Head of caudate nucleus (tissue), 42 donors: Measurements from ENCODE around the gene ETNK2.

Source experiments
- DNase-seq, 42 donors: peaks; one replicate each; pipeline versions ENCODE4 v3.0.0 to v3.0.0-alpha.2; 2020 to 2021; ENCODE audit warnings: mixed read lengths in 7 of 42
- intact Hi-C: fragments of 100-400 bp; cut with DNase I; formaldehyde crosslinking; loops from one replicate; pipeline ENCODE4 v1.15.0; 2022

Gene ETNK2

GRCh38 chr1:204151552-204152309 is at the start of gene ETNK2:
TSS of gene ETNK2 (minus strand) at chr1:204152044. CDS start at chr1:204151852, 192 bp downstream.
- intact Hi-C loops = no loop called here
- peak in 29 of 42 donors; percentile 27 to 78 (median 54) for DNase-seq

GRCh38 chr1:204201348-204202040 is 49.6 kb upstream of the ETNK2 start:
- intact Hi-C loops = no loop called here
- DNase-seq = no peak

GRCh38 chr1:204199579-204199978 is 47.7 kb upstream of the ETNK2 start:
- intact Hi-C loops = no loop called here
- no peak for DNase-seq

GRCh38 chr1:204198348-204199340 is 46.8 kb upstream of the ETNK2 start:
- DNase-seq = peak in 1 of 42 donors; percentile 53
- intact Hi-C loops = no loop called here

- no peak for DNase-seq
- intact Hi-C loops = no loop called here
These were observed 45.2 kb upstream of the ETNK2 start for GRCh38 chr1:204197068-204197467.

GRCh38 chr1:204196068-204196795 is 44.4 kb upstream of the ETNK2 start, which contains the start of gene KISS1:
TSS of gene KISS1 (minus strand) at chr1:204196491. CDS start at chr1:204192876, 3,615 bp downstream.
- DNase-seq = no peak
- intact Hi-C loops = no loop called here

- intact Hi-C loops = no loop called here
- DNase-seq = peak in 1 of 42 donors; percentile 24
These were observed 42.9 kb upstream of the ETNK2 start for GRCh38 chr1:204194771-204195170.

- peak in 1 of 42 donors; percentile 7 for DNase-seq
- intact Hi-C loops = no loop called here
These were observed 42.2 kb upstream of the ETNK2 start for GRCh38 chr1:204194080-204194479.

DNA sequence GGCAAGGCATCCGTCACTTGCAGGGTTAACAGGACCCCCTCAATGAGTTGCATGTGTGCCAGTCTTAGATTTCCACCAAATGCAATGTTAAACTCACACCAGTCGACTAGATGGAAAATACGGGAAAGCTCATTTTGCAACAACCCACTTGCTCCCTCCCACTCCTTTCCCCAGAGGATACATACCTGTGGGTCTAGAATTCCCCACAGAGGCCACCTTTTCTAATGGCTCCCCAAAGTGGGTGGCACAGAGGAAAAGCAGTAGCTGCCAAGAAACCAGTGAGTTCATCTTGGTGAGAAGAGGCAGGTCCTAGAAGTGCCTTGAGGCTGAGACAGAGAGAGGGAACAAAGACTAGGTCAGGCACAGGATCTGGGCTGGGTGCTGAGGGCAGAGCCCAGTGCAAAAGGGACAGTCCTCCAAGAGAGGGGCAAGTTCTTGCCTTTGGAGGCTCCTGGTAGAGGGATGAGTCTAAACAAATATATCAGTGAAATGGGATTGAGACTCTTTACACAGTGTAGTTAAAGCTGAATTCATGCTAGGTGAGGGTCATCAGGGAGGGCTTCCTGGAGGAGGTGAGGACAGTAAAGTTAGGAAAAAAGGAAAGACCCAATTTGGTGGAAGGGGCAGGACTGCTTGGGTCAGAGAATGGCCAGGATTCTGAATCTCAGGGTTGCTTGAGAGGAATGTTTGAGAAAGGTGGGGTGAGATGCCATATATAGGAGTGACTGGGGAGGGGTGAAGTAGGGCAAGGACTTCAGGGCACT is 40.9 kb upstream of the ETNK2 start:
- intact Hi-C loops = no loop called here

DNA sequence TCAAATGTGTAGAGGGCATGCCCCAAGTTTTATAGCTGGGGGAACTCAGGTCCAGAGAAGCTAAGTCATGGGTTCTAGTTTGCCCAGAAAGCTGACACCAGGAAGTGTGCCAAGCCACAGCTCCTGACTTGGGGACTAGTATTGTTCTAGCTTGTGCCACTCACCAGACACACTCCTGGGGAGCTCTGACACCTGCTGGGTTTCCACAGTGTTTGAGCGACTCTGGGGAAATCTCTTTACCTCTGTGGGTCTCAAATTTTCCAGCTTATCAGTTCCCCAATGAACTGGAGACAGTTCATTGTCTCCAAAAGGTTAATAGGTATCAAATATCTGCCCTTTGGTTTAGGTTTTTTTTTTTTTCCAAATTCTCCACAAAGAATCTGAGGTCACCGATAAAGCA is 40.2 kb upstream of the ETNK2 start:
- DNase-seq = no peak
- intact Hi-C loops = no loop called here

More for the DNA sequence above, 40.9 kb upstream of the ETNK2 start:
- no peak for DNase-seq

DNA sequence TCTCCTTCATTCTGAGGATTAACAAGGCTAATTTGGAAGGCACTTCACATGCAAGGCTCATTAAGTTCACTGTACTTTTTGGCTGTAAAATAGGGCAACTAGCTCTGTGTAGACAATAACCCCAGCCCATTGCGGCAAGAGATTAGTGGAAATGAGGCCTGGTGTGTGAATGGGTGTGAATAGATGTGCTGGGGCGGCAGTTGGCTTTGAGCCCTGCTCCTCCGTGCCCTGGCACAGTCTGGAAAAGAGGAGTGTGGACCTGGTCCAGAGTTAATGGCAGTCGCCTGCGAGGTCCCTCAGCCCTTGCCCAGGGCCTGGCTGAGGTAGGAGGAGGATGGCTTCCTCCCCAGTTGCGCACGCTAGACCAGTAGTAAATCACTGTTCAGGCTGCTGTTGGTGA is 39.6 kb upstream of the ETNK2 start:
- intact Hi-C loops = no loop called here
- DNase-seq = peak in 24 of 42 donors; percentile 25 to 75 (median 53)

GRCh38 chr1:204190212-204191211 is 38.7 kb upstream of the ETNK2 start:
- intact Hi-C loops = no loop called here
- peak in 3 of 42 donors; percentile 19 to 57 (median 25) for DNase-seq

DNA sequence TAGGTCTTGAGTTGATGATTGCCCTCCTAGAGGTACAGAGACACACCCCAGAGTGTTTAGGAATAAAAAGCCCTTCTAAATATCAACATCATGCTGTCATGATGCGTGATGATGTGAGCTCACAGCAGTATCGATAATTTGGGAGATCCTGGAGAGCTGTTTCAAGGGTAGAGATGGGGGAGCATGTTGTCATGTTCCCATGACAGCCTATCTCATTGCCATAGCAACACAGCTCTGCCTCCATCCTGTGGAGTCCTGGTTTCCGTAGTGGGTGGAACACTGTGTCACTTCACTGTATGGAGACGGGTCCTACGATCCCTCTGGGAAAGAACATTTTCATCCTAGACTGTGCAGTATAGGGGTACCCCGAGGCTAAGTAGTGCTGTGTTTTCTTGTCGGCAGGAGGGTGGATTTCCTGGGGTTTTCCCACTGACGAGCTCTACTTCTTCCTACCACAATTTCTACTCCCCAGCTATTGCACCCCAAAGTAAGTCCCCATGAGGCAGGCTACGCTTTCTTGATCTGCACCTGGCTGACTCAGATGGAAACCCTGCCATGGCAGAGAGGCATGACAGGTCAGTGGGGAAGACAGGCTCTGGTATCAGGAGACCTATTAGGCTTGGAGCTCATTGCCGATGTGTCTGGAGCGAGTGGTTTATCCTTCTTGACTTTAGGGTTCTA is 37.3 kb upstream of the ETNK2 start:
- peak in 37 of 42 donors; percentile 12 to 90 (median 59) for DNase-seq
- intact Hi-C loops = no loop called here

DNA sequence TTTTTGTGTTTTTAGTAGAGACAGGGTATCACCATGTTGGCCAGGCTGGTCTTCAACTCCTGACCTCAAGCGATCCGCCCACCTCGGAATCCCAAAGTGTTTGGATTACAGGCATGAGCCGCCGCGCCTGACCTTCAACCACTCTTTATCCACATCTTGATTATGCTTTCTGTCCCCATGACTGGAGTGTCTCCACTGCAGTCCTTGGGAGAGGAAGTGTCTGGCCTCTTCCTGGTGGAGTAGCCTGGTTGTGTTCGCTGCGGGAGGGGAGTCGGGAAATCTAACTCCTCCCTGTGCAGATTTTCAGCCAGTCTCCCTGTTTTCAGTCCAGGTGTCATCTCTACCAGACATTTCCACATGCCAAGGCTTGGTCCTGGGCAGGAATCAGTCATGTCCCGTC is 34.8 kb upstream of the ETNK2 start:
- DNase-seq = no peak
- intact Hi-C loops = no loop called here

GRCh38 chr1:204181116-204181515 is 29.3 kb upstream of the ETNK2 start:
- intact Hi-C loops = no loop called here
- DNase-seq = no peak

DNA sequence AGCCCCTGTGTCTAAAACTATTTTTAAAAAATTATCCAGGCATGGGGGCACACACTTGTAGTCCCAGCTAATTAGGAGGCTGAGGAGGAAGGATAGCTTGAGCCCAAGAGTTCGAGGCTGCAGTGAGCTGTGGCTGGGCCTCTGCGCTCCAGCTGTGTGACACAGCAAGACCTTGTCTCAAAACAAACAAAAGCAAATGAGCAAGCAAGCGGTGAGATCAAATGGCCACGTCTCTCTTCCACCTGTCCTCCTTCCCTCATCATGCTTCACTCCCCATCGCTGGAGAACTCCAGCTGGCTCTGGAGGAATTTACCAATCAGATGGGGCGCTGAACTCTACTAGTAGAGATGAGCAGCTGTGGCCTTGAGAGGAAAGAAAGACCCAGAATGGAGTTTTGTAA is 28.3 kb upstream of the ETNK2 start:
- DNase-seq = no peak

More for the DNA sequence above, 28.3 kb upstream of the ETNK2 start:
- intact Hi-C loops = no loop called here
